ENCODE data around the gene TMEM250. TPM values are rescaled to one million over a fixed set of nuclear protein-coding genes. Genes with fewer than 3 reads are reported as not detected.

The TMEM250 gene
- total and polyA plus RNA-seq, 9 of the 15 experiments (the other 6 are each of a cell fraction or from before 2014, with no cell fraction given), result 0.32 to 44.6 (median 12.2) TPM

DNA sequence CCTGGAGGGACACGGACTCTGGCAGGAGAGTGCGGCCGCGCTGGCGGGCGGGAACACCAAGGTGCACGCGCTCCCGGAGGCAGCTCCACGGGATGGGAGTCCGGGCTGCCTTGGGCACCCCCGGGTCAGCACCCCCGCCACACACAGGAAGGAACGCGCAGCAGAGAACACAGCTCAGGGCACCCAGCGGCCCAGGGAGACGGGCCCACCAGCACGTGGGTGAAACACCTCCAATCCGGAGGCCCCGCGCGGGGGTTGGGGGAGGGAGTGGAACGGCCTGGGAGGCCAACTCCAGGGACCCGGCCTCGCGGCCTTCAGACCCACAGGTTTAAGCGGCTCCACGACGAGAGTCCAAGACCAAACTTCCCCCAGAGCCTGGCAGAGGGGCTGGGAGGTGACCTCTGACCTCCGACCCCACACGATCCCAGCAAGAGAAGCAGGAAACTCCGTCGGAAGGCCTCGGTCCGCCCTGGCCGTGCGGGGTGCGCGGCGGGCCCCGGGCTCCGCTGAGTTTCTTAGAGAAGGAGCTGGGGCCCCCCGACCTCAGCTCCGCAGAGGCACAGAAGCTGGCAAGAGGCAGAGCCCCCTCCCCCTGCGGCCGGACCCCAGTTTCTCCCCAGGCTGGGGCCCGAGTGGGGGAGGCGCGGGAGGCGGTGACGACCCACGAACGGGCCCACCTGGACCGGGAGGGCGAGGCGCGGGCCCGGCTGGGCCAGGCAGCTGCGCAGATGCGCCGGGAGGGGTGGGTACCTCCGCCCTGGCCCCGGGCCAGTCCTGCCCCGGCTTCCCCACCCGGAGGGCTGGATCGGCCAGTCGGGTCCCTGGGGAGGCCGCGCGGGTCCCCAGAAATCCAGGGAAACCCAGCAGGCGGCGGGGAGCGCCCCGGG is 24.4 kb downstream of the TMEM250 start (continued):
- TF ChIP-seq, protein P1, sequence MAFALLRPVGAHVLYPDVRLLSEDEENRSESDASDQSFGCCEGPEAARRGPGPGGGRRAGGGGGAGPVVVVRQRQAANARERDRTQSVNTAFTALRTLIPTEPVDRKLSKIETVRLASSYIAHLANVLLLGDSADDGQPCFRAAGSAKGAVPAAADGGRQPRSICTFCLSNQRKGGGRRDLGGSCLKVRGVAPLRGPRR (CRISPR knock-in tag; IDR thresholded peaks at IDR 0.05), result no peak
- peak; percentile 58; the same call in 1 of the 2 replicates for TF ChIP-seq POLR2A (conservative IDR thresholded peaks at IDR 0.05)
- no peak for TF ChIP-seq ZNF197 (CRISPR knock-in tag; IDR thresholded peaks at IDR 0.05; ENCODE audit: low read depth)
- TF ChIP-seq POLR2H (tag; IDR thresholded peaks at IDR 0.05; ENCODE audit: low read depth), result no peak
- TF ChIP-seq SMAD2 (IDR thresholded peaks at IDR 0.05; ENCODE audit: low read depth, low read length), result no peak
- TF ChIP-seq ZNF274 (IDR thresholded peaks at IDR 0.05; ENCODE audit: borderline replicate concordance, low read depth, low read length), result no peak
- 0 out of 2 replicates have a peak, but pooled peaks have one; percentile 3 for TF ChIP-seq CREM (IDR thresholded peaks at IDR 0.05; ENCODE audit: low read depth)
- peak; percentile 10 for TF ChIP-seq CCNT2 (IDR thresholded peaks at IDR 0.05; ENCODE audit: borderline replicate concordance, extremely low read depth, insufficient read length, low read depth, low read length)
- TF ChIP-seq ATF7 (IDR thresholded peaks at IDR 0.05), result no peak
- no peak for TF ChIP-seq HOXB6 (CRISPR knock-in tag; IDR thresholded peaks at IDR 0.05; ENCODE audit: borderline replicate concordance)
- peak; percentile 74 for TF ChIP-seq ZNF232 (CRISPR knock-in tag; IDR thresholded peaks at IDR 0.05)
- TF ChIP-seq, protein P2, sequence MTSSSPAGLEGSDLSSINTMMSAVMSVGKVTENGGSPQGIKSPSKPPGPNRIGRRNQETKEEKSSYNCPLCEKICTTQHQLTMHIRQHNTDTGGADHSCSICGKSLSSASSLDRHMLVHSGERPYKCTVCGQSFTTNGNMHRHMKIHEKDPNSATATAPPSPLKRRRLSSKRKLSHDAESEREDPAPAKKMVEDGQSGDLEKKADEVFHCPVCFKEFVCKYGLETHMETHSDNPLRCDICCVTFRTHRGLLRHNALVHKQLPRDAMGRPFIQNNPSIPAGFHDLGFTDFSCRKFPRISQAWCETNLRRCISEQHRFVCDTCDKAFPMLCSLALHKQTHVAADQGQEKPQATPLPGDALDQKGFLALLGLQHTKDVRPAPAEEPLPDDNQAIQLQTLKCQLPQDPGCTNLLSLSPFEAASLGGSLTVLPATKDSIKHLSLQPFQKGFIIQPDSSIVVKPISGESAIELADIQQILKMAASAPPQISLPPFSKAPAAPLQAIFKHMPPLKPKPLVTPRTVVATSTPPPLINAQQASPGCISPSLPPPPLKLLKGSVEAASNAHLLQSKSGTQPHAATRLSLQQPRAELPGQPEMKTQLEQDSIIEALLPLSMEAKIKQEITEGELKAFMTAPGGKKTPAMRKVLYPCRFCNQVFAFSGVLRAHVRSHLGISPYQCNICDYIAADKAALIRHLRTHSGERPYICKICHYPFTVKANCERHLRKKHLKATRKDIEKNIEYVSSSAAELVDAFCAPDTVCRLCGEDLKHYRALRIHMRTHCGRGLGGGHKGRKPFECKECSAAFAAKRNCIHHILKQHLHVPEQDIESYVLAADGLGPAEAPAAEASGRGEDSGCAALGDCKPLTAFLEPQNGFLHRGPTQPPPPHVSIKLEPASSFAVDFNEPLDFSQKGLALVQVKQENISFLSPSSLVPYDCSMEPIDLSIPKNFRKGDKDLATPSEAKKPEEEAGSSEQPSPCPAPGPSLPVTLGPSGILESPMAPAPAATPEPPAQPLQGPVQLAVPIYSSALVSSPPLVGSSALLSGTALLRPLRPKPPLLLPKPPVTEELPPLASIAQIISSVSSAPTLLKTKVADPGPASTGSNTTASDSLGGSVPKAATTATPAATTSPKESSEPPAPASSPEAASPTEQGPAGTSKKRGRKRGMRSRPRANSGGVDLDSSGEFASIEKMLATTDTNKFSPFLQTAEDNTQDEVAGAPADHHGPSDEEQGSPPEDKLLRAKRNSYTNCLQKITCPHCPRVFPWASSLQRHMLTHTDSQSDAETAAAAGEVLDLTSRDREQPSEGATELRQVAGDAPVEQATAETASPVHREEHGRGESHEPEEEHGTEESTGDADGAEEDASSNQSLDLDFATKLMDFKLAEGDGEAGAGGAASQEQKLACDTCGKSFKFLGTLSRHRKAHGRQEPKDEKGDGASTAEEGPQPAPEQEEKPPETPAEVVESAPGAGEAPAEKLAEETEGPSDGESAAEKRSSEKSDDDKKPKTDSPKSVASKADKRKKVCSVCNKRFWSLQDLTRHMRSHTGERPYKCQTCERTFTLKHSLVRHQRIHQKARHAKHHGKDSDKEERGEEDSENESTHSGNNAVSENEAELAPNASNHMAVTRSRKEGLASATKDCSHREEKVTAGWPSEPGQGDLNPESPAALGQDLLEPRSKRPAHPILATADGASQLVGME (CRISPR knock-in tag; IDR thresholded peaks at IDR 0.05), result no peak
- no peak for TF ChIP-seq BACH1 (tag; IDR thresholded peaks at IDR 0.05)
- no peak for TF ChIP-seq ZNF354B (CRISPR knock-in tag; IDR thresholded peaks at IDR 0.05)
- no peak for TF ChIP-seq FOXK2 (conservative IDR thresholded peaks at IDR 0.05 in 1 of 2, IDR thresholded peaks at IDR 0.05 in 1 of 2; ENCODE audit: low read depth in 2 of 2)
- no peak for TF ChIP-seq SMARCA4 (IDR thresholded peaks at IDR 0.05)
- TF ChIP-seq BMI1 (IDR thresholded peaks at IDR 0.05; ENCODE audit: low read length), result no peak
